ENCODE data around the gene PPEF2.
A peak's percentile ranks its signal among the peaks of the same experiment; 100 is the strongest.
"Not testable (repeated sequence)": the region's sequence is repeated elsewhere in the genome, so short reads cannot be mapped to it uniquely, and the experiment has no call there.

PPEF2 gene

DNA sequence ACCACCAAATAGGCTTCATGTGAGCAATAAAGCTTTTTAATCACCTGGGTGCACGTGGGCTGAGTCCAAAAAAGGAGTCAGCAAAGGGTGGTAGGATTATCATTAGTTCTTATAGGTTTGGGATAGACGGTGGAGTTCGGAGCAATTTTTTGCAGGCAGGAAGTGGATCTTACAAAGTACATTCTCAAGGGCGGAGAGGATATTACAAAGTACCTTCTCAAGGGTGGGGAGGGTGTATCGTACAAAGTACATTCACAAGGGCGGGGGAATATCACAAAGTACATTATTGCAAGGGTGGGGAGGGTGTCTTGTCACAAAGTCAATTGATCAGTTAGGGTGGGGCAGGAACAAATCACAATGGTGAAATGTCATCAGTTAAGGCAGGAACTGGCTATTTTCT lies 8.6 kb upstream of the PPEF2 start:
- not testable (repeated sequence) for H3K4me3 Mint-ChIP-seq, DNase-seq, H3K27me3 Mint-ChIP-seq, ATAC-seq, H3K27ac Mint-ChIP-seq, H3K4me1 Mint-ChIP-seq
- H3K9me3 Mint-ChIP-seq, result peaks cover 4 to 14% of the 10 kb centered on the region in 2 donors

DNA sequence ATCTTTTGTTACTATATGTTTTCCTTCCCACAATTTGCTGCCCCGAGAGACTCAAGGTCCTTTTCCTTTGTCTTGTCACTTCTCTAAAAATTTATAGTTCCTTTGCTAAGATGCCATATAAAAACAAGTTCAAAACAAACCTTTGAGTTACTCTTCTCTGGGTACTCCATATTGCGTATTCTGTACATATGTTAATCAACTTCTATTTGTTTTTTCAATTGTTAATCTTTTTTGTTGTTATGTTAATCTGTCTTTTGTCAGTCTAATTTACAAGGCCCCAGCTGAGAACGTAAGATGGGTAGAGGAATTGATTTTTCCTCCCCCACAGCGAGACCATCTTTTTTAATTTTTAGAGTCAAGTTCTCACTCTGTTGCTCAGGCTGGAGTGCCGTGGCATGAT lies 7.2 kb upstream of the PPEF2 start:
- Mint-ChIP-seq H3K9me3 (peaks cover 4 to 14% of the 10 kb centered on the region in 2 donors), H3K4me1 (no peaks in the 10 kb centered on the region), H3K27ac (no peak overlapping the region), H3K4me3 (no peak overlapping the region), H3K27me3 (peaks cover 6% of the 10 kb centered on the region)
- ATAC-seq, result no peak
- DNase-seq, result no peak

DNA sequence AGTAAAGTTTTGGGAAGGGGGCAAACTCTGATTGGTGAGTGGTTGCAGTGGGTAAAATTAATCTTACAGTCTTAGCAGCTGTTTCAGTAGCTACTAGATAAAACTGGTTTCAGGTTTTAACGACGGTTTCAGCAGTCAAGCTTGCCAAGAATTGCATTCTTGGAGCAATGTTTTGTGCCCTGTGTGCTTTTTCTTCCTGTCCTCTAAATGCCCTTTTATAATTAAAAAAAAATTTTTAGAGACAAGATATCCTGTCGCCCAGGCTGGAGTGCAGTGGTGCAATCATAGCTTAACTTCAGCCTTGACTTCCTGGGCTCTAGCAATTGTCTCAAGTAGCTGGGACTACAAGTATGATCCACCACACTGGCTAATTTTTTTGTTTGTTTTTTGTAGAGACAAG lies 6.3 kb upstream of the PPEF2 start:
- H3K27me3 Mint-ChIP-seq, result peaks cover 6% of the 10 kb centered on the region
- DNase-seq (no peak), ATAC-seq (no peak)
- no peak overlapping the region for H3K27ac Mint-ChIP-seq
- H3K4me3 Mint-ChIP-seq, result no peak overlapping the region
- H3K9me3 Mint-ChIP-seq, result peaks cover 4 to 14% of the 10 kb centered on the region in 2 donors
- no peaks in the 10 kb centered on the region for H3K4me1 Mint-ChIP-seq

DNA sequence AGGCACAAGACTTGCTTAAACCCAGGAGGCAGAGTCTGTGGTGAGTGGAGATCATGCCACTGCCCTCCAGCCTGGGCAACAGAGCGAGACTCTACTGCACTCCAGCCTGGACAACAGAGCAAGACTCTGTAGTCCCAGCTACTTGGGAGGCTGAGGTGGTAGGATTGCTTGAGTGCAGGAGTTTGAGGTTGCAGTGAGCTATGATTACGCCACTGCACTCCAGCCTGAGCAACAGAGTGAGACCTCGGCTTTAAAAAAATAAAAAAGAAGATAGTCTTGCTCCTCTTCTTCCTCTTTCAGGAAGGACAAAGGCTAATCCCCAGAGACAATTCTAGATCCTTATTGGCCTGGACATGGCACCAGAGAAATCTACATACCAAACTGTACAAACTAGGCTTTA lies 5.7 kb upstream of the PPEF2 start:
- Mint-ChIP-seq H3K4me1 (no peaks in the 10 kb centered on the region), H3K27ac (no peak overlapping the region), H3K9me3 (peaks cover 4 to 14% of the 10 kb centered on the region in 2 donors), H3K4me3 (no peak overlapping the region), H3K27me3 (peaks cover 6% of the 10 kb centered on the region)
- no peak for ATAC-seq
- no peak for DNase-seq

DNA sequence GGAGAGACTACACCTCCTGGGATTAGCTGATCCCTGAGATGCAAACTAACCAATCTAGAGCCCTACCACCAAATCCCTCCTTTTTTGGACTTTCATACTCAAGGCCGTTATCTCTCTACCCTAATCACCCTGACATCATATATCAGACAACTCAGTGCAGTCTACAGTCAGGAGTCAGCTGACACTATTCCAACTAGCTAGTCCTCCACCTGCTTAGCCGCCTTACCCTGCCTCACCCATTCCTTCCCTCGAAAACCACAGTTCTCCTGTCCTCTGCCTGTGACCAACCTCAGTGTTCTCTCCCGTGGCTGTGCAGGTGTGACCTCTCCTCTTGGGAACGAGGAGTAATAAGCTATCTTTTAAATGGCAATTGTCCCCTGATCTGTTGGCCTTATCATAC lies 1.8 kb upstream of the PPEF2 start:
- ATAC-seq (no peak), DNase-seq (no peak)
- Mint-ChIP-seq H3K27me3 (peaks cover 6% of the 10 kb centered on the region), H3K9me3 (no peaks in the 10 kb centered on the region), H3K27ac (no peak overlapping the region), H3K4me1 (no peaks in the 10 kb centered on the region), H3K4me3 (no peak overlapping the region)

DNA sequence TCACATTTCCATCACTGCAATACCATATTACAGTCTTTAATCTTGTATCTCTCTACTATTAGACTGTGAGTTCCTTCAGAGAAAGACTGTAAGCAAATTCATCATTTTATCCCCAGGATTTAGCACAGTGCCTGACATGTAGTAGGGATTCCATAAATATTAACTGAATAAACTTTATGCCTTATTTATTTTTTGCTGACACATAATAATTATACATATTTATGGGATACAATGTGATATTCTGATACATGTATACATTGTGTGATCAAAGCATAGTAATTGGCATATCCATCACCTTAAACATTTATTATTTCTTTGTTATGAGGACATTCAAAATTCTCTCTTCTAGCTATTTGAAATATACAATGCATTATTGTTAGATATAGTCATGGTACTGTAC lies 3.7 kb downstream of the PPEF2 start:
- Mint-ChIP-seq H3K27ac (no peak overlapping the region), H3K27me3 (no peaks in the 10 kb centered on the region), H3K4me1 (no peaks in the 10 kb centered on the region), H3K4me3 (no peak overlapping the region), H3K9me3 (no peaks in the 10 kb centered on the region)
- ATAC-seq (no peak), DNase-seq (no peak)

DNA sequence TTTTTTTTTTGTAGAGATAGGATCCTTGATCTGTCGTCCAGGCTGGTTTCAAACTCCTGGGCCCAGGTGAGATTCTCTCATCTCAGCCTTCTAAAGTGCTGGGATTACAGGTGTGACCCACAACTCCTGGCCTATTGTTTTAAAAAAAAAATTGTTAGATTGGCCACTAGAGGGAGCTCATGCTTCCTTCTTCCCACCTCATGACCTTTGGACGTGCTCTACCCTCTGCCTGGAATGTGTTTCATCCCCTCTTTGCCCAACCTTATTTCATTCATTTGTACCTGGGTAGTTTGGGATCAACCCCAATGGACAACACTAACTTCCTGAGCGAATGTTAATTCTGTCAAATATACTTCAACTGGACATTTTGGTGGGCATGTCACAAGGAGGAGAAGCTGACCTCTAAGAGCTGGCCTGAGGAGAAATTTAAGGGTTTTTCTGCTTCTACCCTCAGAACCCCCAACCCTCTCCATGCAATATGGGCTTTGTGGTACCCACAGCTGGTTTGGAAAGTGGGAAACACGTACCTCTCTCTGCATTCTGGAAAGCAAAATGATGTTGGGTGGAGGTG lies 6.4 kb downstream of the PPEF2 start:
- DNase-seq (peak in 1 of 2 donors; percentile 13), ATAC-seq (peak; percentile 71)
- no peaks in the 10 kb centered on the region for H3K9me3 Mint-ChIP-seq
- no peaks in the 10 kb centered on the region for H3K27me3 Mint-ChIP-seq
- H3K4me3 Mint-ChIP-seq, result no peak overlapping the region
- H3K4me1 Mint-ChIP-seq, result no peaks in the 10 kb centered on the region
- no peak overlapping the region for H3K27ac Mint-ChIP-seq

DNA sequence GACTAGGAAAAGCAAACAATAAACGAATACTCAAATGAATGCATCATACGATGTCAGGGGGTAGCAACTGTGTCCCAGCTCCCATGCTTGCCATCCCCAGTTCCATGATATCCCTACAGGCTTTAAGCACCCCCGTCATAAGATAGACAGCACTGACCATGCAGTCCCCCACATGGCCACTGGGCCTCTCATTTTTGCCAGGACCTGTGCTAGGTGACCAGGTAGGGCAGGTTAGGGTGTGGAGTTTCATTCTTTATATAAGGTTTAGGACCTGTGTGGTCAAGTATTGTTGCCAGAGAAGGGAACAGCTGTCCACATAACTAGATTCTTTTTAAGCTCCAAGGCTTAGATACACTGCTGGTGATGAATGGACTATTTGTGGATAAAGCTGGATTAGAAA lies 9.7 kb downstream of the PPEF2 start:
- no peak overlapping the region for H3K4me3 Mint-ChIP-seq
- ATAC-seq (peak; percentile 66), DNase-seq (no peak)
- H3K27me3 Mint-ChIP-seq, result no peaks in the 10 kb centered on the region
- no peak overlapping the region for H3K27ac Mint-ChIP-seq
- H3K9me3 Mint-ChIP-seq, result no peaks in the 10 kb centered on the region
- H3K4me1 Mint-ChIP-seq, result no peaks in the 10 kb centered on the region

DNA sequence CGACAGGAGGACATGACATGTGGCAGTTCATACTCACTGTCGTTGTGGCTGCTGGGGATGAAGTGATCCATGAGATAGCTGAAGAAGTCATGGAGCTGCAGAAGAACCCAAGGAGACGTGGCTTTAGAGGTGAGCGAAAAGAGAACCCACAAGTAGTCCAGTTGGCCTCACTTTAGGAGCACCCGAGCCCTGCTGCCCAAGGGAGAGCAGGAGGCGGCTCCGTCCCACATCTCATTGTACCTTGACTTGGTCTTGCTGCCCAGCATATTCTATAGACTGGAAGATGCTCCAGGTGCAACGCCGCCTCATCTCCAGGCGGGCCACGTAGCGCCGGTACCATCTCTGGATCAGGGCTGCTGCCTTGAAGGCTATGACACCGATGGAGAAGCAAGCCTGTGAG lies 10.6 kb downstream of the PPEF2 start:
- H3K4me3 Mint-ChIP-seq, result no peak overlapping the region
- no peak for ATAC-seq
- no peaks in the 10 kb centered on the region for H3K4me1 Mint-ChIP-seq
- no peak for DNase-seq
- no peak overlapping the region for H3K27ac Mint-ChIP-seq
- no peaks in the 10 kb centered on the region for H3K27me3 Mint-ChIP-seq
- H3K9me3 Mint-ChIP-seq, result no peaks in the 10 kb centered on the region

DNA sequence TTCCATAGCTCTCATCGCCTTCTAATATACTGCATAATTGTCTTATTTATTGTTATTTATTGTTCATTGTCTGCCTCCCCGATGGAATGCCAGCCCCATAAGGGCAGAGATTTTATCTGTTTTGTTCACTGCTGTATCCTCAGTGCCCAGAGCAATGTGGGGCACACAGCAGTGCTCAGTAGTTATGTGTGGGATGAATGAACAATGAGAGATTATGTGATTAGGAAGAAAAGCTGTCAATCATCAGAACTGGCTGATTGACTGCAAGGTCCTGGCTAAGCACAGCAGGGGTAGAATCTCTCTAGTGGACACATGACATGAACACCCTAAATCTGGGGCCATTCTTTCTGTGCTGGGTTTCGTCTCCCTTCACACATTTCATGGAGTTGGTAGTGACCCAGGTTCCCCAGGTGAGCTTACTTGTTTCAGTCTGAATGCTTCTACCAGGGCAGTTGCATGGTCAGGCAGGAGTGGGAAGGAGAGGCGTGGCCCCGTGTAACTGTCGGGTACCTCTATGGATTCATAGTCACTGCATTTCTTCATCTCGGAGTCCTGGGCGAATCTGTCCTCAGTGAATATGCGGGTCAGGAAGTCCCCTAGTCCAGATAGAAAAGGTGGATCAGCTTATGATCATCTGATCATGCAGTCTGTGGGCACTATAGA lies 12.6 kb downstream of the PPEF2 start:
- Mint-ChIP-seq H3K27ac (no peak overlapping the region), H3K4me3 (no peak overlapping the region), H3K27me3 (no peaks in the 10 kb centered on the region), H3K9me3 (no peaks in the 10 kb centered on the region), H3K4me1 (no peaks in the 10 kb centered on the region)
- DNase-seq (no peak), ATAC-seq (no peak)

DNA sequence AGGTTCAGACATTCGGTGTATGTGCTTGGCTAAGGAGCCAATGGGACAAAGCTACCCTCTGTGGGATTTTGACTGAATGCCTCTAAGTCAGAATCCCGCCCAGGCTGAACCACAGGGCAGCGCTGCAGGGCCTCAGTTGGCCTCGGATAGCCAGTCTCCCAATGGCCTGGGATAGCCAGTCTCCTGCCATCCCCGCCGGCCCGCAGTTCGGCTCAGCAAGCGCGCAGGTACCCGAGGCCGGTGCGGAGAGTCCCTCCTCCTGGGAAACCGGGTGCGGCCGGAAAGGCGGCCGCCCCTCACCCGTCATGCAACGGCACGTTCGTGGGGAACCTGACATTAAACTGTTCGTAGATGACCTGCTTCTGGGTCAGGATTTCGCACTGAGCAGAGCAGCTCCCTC lies 16.1 kb downstream of the PPEF2 start:
- Mint-ChIP-seq H3K27ac (no peak overlapping the region), H3K4me3 (no peak overlapping the region), H3K9me3 (no peaks in the 10 kb centered on the region), H3K27me3 (no peaks in the 10 kb centered on the region), H3K4me1 (no peaks in the 10 kb centered on the region)
- DNase-seq (no peak), ATAC-seq (no peak)

DNA sequence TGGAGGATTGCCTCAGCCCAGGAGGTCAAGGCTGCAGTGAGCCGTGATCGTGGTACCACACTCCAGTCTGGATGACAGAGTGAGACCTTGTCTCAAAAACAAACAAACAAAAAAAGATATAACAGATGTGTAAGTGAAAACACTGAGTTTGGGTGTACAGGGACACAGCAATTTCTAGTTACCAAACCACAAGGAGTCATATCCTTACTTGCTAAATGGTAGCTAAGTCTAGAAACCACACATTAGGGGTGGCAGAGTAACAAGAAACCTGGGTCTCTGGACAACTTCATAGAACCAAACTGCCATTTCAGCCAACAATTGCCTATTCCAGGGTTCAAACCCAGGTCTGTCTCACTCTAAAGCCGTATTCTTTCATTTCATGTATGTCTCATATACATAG lies 20.8 kb downstream of the PPEF2 start:
- DNase-seq, result no peak
- peak; percentile 53 for ATAC-seq
- no peaks in the 10 kb centered on the region for H3K4me1 Mint-ChIP-seq
- no peaks in the 10 kb centered on the region for H3K9me3 Mint-ChIP-seq
- H3K27ac Mint-ChIP-seq, result no peak overlapping the region
- H3K4me3 Mint-ChIP-seq, result no peak overlapping the region
- H3K27me3 Mint-ChIP-seq, result peaks cover 8% of the 10 kb centered on the region

DNA sequence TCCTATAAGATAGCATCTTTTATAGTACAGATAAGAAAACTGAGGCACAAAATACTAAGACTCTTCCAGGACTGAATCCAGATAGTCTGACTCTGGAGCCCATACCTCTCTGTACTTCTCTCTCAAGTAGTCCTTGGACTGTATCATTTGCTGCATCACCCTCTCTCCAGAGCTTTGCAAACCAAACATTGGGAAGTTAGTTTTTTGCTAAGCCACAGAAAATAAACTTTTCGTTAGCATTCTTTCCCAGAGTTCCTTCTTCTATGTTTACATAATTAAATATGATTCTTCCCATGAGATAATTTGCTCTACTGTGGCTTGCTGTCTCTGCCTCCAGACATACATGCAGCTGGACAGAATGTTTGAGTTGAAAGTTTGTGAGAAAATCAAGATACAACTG lies 22.0 kb downstream of the PPEF2 start:
- peaks cover 8% of the 10 kb centered on the region for H3K27me3 Mint-ChIP-seq
- H3K9me3 Mint-ChIP-seq, result no peaks in the 10 kb centered on the region
- DNase-seq (no peak), ATAC-seq (no peak)
- no peaks in the 10 kb centered on the region for H3K4me1 Mint-ChIP-seq
- H3K4me3 Mint-ChIP-seq, result no peak overlapping the region
- H3K27ac Mint-ChIP-seq, result no peak overlapping the region

DNA sequence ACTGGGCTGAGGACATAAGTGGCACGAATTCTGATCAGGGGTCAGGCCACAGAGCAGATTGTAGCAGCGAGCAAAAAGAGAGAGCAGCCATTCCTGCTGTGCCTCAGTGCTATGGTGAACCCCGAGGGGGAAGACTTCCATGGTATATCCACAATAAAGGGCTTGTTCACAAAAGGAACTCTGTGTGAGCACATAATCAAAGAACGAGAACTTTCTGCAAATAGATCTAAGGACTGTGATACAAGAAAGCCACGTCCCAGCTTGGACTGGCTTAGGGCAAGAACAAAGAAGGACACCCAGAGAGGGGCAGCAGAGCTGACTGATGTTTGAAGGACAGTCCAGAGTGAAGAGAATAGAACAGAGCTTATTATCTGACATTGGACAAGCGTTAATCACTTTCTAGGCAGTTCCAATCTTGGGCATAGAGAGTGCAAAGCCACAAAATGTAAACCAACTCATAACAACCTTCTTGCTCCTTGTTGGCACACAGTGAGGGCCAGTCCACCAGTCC lies 24.0 kb downstream of the PPEF2 start:
- Mint-ChIP-seq H3K9me3 (no peaks in the 10 kb centered on the region), H3K27ac (no peak overlapping the region), H3K4me3 (no peak overlapping the region), H3K27me3 (peaks cover 8% of the 10 kb centered on the region), H3K4me1 (no peaks in the 10 kb centered on the region)
- DNase-seq, result no peak
- no peak for ATAC-seq

DNA sequence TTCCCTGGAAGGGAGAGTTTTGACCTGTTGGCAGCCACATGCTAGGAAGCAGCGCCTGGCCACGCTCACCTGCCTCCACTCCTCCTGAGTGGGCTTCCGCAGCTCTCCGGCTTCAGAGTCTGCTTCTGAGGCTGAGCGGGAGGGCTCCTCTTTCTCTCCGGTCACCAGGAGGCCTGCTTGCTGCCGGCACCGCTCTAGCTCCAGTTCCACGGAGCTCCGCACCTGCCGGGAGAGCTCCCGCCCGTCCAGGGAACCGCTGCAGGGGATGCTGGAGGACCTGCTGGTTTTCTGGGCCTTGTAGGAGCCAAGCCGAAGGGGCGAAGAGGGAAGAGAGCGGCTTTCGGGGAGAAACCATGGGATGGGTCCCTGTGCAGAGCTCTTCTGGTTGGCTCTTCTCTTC lies 26.0 kb downstream of the PPEF2 start:
- Mint-ChIP-seq H3K9me3 (no peaks in the 10 kb centered on the region), H3K27ac (peak overlapping the region in 1 of 2 donors; percentile 19), H3K4me1 (no peaks in the 10 kb centered on the region), H3K4me3 (no peak overlapping the region), H3K27me3 (peaks cover 8% of the 10 kb centered on the region)
- DNase-seq (no peak), ATAC-seq (no peak)

DNA sequence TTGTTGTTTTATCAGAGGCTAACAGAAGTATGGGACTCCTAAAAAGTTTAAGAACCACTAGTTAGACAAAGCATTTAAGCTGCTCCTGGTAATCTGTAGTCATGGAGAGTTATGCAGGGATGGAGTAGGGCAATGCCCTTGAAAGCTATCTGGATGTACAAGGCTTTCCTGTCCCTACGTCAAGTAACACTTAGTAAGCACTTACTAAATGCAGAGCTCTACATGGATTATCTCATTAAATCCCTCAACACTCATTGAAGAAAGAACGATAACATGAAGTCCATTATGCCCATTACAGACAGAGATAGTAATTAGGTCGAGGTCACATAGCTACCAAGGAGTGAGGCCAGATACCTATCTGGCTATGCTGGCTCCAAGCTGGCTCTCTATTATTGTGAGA lies 33.2 kb downstream of the PPEF2 start:
- Mint-ChIP-seq H3K9me3 (no peaks in the 10 kb centered on the region), H3K4me3 (no peak overlapping the region), H3K27ac (no peak overlapping the region), H3K27me3 (no peaks in the 10 kb centered on the region), H3K4me1 (no peaks in the 10 kb centered on the region)
- no peak for DNase-seq
- ATAC-seq, result no peak

DNA sequence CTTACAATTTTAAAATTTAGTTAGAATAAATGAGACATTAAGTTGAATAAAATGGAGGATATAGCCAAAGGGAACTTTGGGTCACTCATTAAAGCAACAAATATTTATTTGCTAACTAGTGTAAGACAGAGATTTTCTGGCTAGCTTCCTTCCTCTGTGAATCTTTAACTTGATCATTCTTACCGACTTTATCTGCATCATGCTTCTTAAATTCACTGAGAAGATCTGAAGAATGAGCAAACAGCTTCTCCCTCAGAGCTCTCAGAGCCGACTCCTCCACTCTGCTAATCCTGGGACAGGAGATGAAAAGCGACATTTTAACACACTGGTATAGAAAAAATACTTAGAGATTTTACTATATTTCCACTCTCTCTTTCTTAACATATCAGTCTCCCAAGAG lies 35.1 kb downstream of the PPEF2 start:
- H3K27me3 Mint-ChIP-seq, result no peaks in the 10 kb centered on the region
- ATAC-seq (no peak), DNase-seq (no peak)
- H3K27ac Mint-ChIP-seq, result no peak overlapping the region
- no peaks in the 10 kb centered on the region for H3K4me1 Mint-ChIP-seq
- H3K9me3 Mint-ChIP-seq, result no peaks in the 10 kb centered on the region
- H3K4me3 Mint-ChIP-seq, result no peak overlapping the region
